HepG2 (cell line): ENCODE results near the gene RNF10. TPM values are rescaled to one million over a fixed set of nuclear protein-coding genes. Genes with fewer than 3 reads are reported as not detected.

Experiments used
- FOSL2 ChIP-seq: sonication (generic); formaldehyde crosslinking; IDR thresholded peaks from 2 replicates; pipeline ENCODE4 v1.4.0; 2020; ENCODE audit warnings: missing genetic modification reagents
- PAF1 ChIP-seq: IDR thresholded peaks from 2 replicates; pipeline ENCODE4 v1.6.1; 2016; ENCODE audit warnings: missing genetic modification reagents, missing compliant biosample characterization
- POLR2A ChIP-seq, 2 experiments: IDR thresholded peaks; 2 replicates each; pipeline ENCODE4 v1.6.1; 2011; ENCODE audit warnings: low read depth in 2 of 2, low read length in 2 of 2, mild to moderate bottlenecking in 1 of 2, moderate library complexity in 1 of 2; ENCODE audit not compliant: insufficient read depth in 1 of 2
- POLR2AphosphoS5 ChIP-seq: IDR thresholded peaks from 2 replicates; pipeline ENCODE4 v1.6.1; 2012; ENCODE audit warnings: low read depth, low read length
- POLR2G ChIP-seq: fragments of 200-400 bp; formaldehyde crosslinking; IDR thresholded peaks from 2 replicates; pipeline ENCODE4 v1.6.1; 2018; ENCODE audit warnings: mild to moderate bottlenecking, low read depth, low read length, moderate library complexity
- PTBP1 ChIP-seq: fragments of 200-400 bp; formaldehyde crosslinking; IDR thresholded peaks from 2 replicates; pipeline ENCODE4 v1.6.1; 2018; ENCODE audit warnings: low read length, low read depth; ENCODE audit not compliant: poor library complexity, severe bottlenecking
- RBFOX2 ChIP-seq: fragments of 200-400 bp; formaldehyde crosslinking; IDR thresholded peaks from 2 replicates; pipeline ENCODE4 v1.6.1; 2017; ENCODE audit warnings: low read depth, mild to moderate bottlenecking, low read length
- RBM22 ChIP-seq: fragments of 200-400 bp; formaldehyde crosslinking; optimal IDR thresholded peaks from 2 replicates; pipeline ENCODE3; 2017; ENCODE audit warnings: mild to moderate bottlenecking, low read length, moderate library complexity
- ZFP37 ChIP-seq: sonication (generic); formaldehyde crosslinking; IDR thresholded peaks from 2 replicates; pipeline ENCODE4 v1.4.0; 2020; ENCODE audit warnings: missing genetic modification reagents, borderline replicate concordance
- ZKSCAN5 ChIP-seq: sonication (generic); formaldehyde crosslinking; IDR thresholded peaks from 2 replicates; pipeline ENCODE4 v1.5.1; 2020; ENCODE audit warnings: mild to moderate bottlenecking, missing genetic modification reagents
- ZNF343 ChIP-seq: sonication (generic); formaldehyde crosslinking; IDR thresholded peaks from 2 replicates; pipeline ENCODE4 v1.4.0; 2020; ENCODE audit warnings: mild to moderate bottlenecking, missing genetic modification reagents
- ZNF44 ChIP-seq: sonication (generic); formaldehyde crosslinking; IDR thresholded peaks from 2 replicates; pipeline ENCODE4 v1.5.1; 2020; ENCODE audit warnings: mild to moderate bottlenecking, missing genetic modification reagents
- ZNF570 ChIP-seq: sonication (generic); formaldehyde crosslinking; IDR thresholded peaks from 2 replicates; pipeline ENCODE4 v1.4.0; 2020; ENCODE audit warnings: mild to moderate bottlenecking, missing genetic modification reagents, borderline replicate concordance
- ZNF672 ChIP-seq: sonication (generic); formaldehyde crosslinking; IDR thresholded peaks from 2 replicates; pipeline ENCODE4 v1.8.1; 2022; ENCODE audit warnings: missing genetic modification reagents
- polyA plus RNA-seq, 8 experiments: library from polyadenylated mRNA; depleted of rRNA in 3 of 8; stranded (reverse) in 7 of 8; unstranded in 1 of 8; fragments of >200 nt; fragmentation: Illumina TruSeq in 4 of 8; extraction: Trizol in 4 of 8; gene quantifications; 2 replicates each; pipeline versions ENCODE4 v1.2.1 to v1.2.3, GENCODE V29; 2011 to 2016; ENCODE audit warnings: low read depth in 4 of 8, missing spikeins in 1 of 8, mixed read lengths in 1 of 8; ENCODE audit not compliant: insufficient read depth in 1 of 8
- total RNA-seq, 5 experiments: library from RNA; depleted of rRNA; stranded (reverse); fragments of >200 nt; fragmentation: Illumina TruSeq; extraction: Trizol; gene quantifications; 2 replicates each; pipeline ENCODE4 v1.2.3, GENCODE V29; 2016; ENCODE audit warnings: low read depth in 1 of 5
- TF ChIP-seq, protein P1 (sequence below): sonication (generic); formaldehyde crosslinking; IDR thresholded peaks from 2 replicates; pipeline ENCODE4 v1.9.0; 2021; ENCODE audit warnings: missing genetic modification reagents, borderline replicate concordance
- TF ChIP-seq, protein P2 (sequence below): sonication (generic); formaldehyde crosslinking; IDR thresholded peaks from 2 replicates; pipeline ENCODE4 v1.5.1; 2020; ENCODE audit warnings: mild to moderate bottlenecking, missing genetic modification reagents, moderate library complexity
- TF ChIP-seq, protein P3 (sequence below): sonication (generic); formaldehyde crosslinking; IDR thresholded peaks from 2 replicates; pipeline ENCODE4 v1.4.0; 2020; ENCODE audit warnings: missing genetic modification reagents

RNF10 gene
- total and polyA plus RNA-seq, 2 of the 13 experiments (the other 11 are each of a cell fraction or from before 2014, with no cell fraction given), result 62.5 to 88.0 TPM

DNA sequence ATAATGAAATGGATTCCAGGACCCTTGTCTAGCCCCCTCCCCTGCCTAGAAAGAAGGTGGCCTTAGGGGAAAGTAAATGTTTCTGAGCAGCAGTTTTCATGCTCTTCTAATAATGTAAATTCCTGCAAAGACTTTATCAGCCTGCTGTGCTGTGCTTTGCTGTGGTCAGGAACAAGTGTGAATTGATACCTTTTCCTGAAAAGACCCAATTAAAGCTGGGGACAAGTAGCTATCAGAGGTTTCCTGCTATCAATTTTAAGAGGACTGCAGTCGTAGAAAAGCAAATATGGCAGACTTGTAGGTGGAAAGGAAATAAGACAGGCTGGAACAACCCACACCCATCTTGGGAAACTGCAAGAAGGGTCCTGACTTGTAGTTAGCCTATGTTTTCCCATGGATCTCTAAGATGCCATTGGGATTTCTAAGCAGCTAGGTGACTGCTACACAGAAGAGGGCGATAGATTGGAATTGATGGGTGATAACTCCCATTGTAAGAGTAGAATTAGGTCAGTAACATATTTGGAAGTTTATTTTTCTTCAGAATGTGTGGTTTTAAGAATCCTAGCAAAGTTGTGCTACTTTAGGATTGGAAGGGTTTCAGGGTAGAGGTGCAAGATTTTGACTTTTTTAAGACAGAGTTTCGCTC, 35.2 kb upstream of the RNF10 start (continued):
- TF ChIP-seq RBFOX2 (0 out of 2 replicates have a peak, but pooled peaks have one; percentile 2), POLR2G (0 out of 2 replicates have a peak, but pooled peaks have one; percentile 60), PTBP1 (no peak), ZNF570 (CRISPR knock-in tag) (no peak), ZNF343 (CRISPR knock-in tag) (no peak), ZNF44 (CRISPR knock-in tag) (no peak), FOSL2 (CRISPR knock-in tag) (no peak), POLR2AphosphoS5 (peak; percentile 62), POLR2A (IDR thresholded peaks at IDR 0.05; ENCODE audit: insufficient read depth in 1 of 2, low read depth in 2 of 2, low read length in 2 of 2) (peak in 1 of 2 experiments; percentile 49; a peak in 1 of 4 replicates), PAF1 (CRISPR knock-in tag) (peak; percentile 88), ZKSCAN5 (CRISPR knock-in tag) (no peak), RBM22 (peak; percentile 74), ZFP37 (CRISPR knock-in tag) (no peak), ZNF672 (CRISPR knock-in tag) (no peak)
- TF ChIP-seq, protein P1, sequence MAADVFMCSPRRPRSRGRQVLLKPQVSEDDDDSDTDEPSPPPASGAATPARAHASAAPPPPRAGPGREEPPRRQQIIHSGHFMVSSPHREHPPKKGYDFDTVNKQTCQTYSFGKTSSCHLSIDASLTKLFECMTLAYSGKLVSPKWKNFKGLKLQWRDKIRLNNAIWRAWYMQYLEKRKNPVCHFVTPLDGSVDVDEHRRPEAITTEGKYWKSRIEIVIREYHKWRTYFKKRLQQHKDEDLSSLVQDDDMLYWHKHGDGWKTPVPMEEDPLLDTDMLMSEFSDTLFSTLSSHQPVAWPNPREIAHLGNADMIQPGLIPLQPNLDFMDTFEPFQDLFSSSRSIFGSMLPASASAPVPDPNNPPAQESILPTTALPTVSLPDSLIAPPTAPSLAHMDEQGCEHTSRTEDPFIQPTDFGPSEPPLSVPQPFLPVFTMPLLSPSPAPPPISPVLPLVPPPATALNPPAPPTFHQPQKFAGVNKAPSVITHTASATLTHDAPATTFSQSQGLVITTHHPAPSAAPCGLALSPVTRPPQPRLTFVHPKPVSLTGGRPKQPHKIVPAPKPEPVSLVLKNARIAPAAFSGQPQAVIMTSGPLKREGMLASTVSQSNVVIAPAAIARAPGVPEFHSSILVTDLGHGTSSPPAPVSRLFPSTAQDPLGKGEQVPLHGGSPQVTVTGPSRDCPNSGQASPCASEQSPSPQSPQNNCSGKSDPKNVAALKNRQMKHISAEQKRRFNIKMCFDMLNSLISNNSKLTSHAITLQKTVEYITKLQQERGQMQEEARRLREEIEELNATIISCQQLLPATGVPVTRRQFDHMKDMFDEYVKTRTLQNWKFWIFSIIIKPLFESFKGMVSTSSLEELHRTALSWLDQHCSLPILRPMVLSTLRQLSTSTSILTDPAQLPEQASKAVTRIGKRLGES, result no peak
- TF ChIP-seq, protein P2, sequence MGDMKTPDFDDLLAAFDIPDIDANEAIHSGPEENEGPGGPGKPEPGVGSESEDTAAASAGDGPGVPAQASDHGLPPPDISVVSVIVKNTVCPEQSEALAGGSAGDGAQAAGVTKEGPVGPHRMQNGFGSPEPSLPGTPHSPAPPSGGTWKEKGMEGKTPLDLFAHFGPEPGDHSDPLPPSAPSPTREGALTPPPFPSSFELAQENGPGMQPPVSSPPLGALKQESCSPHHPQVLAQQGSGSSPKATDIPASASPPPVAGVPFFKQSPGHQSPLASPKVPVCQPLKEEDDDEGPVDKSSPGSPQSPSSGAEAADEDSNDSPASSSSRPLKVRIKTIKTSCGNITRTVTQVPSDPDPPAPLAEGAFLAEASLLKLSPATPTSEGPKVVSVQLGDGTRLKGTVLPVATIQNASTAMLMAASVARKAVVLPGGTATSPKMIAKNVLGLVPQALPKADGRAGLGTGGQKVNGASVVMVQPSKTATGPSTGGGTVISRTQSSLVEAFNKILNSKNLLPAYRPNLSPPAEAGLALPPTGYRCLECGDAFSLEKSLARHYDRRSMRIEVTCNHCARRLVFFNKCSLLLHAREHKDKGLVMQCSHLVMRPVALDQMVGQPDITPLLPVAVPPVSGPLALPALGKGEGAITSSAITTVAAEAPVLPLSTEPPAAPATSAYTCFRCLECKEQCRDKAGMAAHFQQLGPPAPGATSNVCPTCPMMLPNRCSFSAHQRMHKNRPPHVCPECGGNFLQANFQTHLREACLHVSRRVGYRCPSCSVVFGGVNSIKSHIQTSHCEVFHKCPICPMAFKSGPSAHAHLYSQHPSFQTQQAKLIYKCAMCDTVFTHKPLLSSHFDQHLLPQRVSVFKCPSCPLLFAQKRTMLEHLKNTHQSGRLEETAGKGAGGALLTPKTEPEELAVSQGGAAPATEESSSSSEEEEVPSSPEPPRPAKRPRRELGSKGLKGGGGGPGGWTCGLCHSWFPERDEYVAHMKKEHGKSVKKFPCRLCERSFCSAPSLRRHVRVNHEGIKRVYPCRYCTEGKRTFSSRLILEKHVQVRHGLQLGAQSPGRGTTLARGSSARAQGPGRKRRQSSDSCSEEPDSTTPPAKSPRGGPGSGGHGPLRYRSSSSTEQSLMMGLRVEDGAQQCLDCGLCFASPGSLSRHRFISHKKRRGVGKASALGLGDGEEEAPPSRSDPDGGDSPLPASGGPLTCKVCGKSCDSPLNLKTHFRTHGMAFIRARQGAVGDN, result no peak
- TF ChIP-seq, protein P3, sequence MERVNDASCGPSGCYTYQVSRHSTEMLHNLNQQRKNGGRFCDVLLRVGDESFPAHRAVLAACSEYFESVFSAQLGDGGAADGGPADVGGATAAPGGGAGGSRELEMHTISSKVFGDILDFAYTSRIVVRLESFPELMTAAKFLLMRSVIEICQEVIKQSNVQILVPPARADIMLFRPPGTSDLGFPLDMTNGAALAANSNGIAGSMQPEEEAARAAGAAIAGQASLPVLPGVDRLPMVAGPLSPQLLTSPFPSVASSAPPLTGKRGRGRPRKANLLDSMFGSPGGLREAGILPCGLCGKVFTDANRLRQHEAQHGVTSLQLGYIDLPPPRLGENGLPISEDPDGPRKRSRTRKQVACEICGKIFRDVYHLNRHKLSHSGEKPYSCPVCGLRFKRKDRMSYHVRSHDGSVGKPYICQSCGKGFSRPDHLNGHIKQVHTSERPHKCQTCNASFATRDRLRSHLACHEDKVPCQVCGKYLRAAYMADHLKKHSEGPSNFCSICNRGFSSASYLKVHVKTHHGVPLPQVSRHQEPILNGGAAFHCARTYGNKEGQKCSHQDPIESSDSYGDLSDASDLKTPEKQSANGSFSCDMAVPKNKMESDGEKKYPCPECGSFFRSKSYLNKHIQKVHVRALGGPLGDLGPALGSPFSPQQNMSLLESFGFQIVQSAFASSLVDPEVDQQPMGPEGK (CRISPR knock-in tag), result no peak
